Esophagus squamous epithelium (tissue), 5 donors: ENCODE results near the gene WBP1. TPM values are rescaled to one million over a fixed set of nuclear protein-coding genes. Genes with fewer than 3 reads are reported as not detected.

Experiments
- DNase-seq: peaks from one replicate; lab custom pipeline; 2025; lab: John Stamatoyannopoulos, UW
- H3K27ac ChIP-seq, 4 donors: fragments of 200-600 bp; sonication (generic); one replicate each; pipeline ENCODE4 v1.5.1; 2016 to 2019; ENCODE audit warnings: mild to moderate bottlenecking in 1 of 4
- H3K27me3 ChIP-seq, 4 donors: fragments of 200-600 bp; sonication (generic); 1 replicate in 3 of 4; 2 replicates in 1 of 4; pipeline versions ENCODE4 v1.5.1 to v1.6.0; 2017 to 2021; ENCODE audit warnings: antibody characterized with exemption in 1 of 4
- H3K36me3 ChIP-seq, 3 donors: fragments of 200-600 bp; sonication (generic); one replicate each; pipeline ENCODE4 v1.5.1; 2016 to 2019
- H3K4me1 ChIP-seq, 3 donors: fragments of 200-600 bp; sonication (generic); one replicate each; pipeline ENCODE4 v1.5.1; 2017 to 2019
- H3K4me3 ChIP-seq, 4 donors: fragments of 200-600 bp; sonication (generic); 1 replicate in 3 of 4; 2 replicates in 1 of 4; pipeline ENCODE4 v1.5.1; 2016 to 2019; ENCODE audit warnings: mild to moderate bottlenecking in 2 of 4, moderate library complexity in 1 of 4
- H3K9me3 ChIP-seq, 3 donors: fragments of 200-600 bp; sonication (generic); one replicate each; pipeline ENCODE4 v1.5.1; 2016 to 2019
- CTCF ChIP-seq, 6 experiments: fragments of 450-650 bp in 4 of 6; fragments of 200-600 bp in 2 of 6; sonication (generic) in 2 of 6; IDR thresholded peaks; one replicate each; pipeline ENCODE4 v1.5.1; 2016 to 2019; ENCODE audit warnings: antibody characterized with exemption in 6 of 6, mild to moderate bottlenecking in 4 of 6, moderate library complexity in 4 of 6
- POLR2A ChIP-seq, 4 donors: fragments of 450-650 bp; IDR thresholded peaks; one replicate each; pipeline ENCODE4 v1.6.1; 2017; ENCODE audit warnings: antibody characterized with exemption in 4 of 4, mild to moderate bottlenecking in 4 of 4, moderate library complexity in 3 of 4
- WGBS, 2 donors: methylation state at CpG; one replicate each; pipeline ENCODE4 v1.1.5; 2018; 5-methylcytosine and 5-hydroxymethylcytosine counted together
- intact Hi-C: fragments of 100-400 bp; cut with DNase I; formaldehyde crosslinking; loops from one replicate; pipeline ENCODE4 v1.15.0; 2022
- total RNA-seq, 4 donors: library from RNA; depleted of rRNA; stranded (reverse); fragments of >200 nt; gene quantifications; one replicate each; pipeline ENCODE4 v1.1.0, GENCODE V29; 2016
- donor health status: DM: yes; HTN: yes; CAD: no.

The WBP1 gene
- total RNA-seq, 4 donors from 2014 or later, result 14.2 to 34.1 (median 25.3) TPM

GRCh38 chr2:74471332-74472065, 13.3 kb downstream of the WBP1 start:
- Histone ChIP-seq H3K9me3 (no peaks in the 10 kb centered on the region), H3K4me1 (peaks cover 6 to 27% (median 19%) of the 10 kb centered on the region in 3 donors), H3K4me3 (peak overlapping the region; percentile 51 to 86 (median 68)), H3K27me3 (no peaks in the 10 kb centered on the region), H3K36me3 (peaks cover 9 to 26% (median 10%) of the 10 kb centered on the region in 3 donors), H3K27ac (peak overlapping the region; percentile 88 to 92 (median 91))
- 39 to 52% methylated on average over 12 of the region's 16 CpGs for WGBS, 2 donors
- DNase-seq, result no peak
- no peak for TF ChIP-seq POLR2A (IDR thresholded peaks at IDR 0.05)
- intact Hi-C loops, result no loop called here

GRCh38 chr2:74472086-74472944, 14.1 kb downstream of the WBP1 start, which contains the start of gene MRPL53:
TSS of gene MRPL53 (minus strand) at chr2:74472680. CDS start at chr2:74472660, 20 bp downstream.
- Histone ChIP-seq H3K27ac (peak within 1 kb of the TSS; percentile 88 to 92 (median 91)), H3K27me3 (no peaks in the 10 kb centered on the region), H3K36me3 (peaks cover 9 to 29% (median 10%) of the 10 kb centered on the region in 3 donors), H3K4me3 (peak within 1 kb of the TSS; percentile 51 to 86 (median 68)), H3K9me3 (no peaks in the 10 kb centered on the region), H3K4me1 (peaks cover 6 to 27% (median 19%) of the 10 kb centered on the region in 3 donors)
- 0 to 1% methylated on average over 20 to 24 of the region's 66 CpGs for WGBS, 2 donors
- TF ChIP-seq POLR2A (IDR thresholded peaks at IDR 0.05) (peak in 3 of 4 donors; percentile 28 to 78 (median 62)), CTCF (IDR thresholded peaks at IDR 0.05) (peak in 1 of 6 experiments; percentile 17)
- peak; percentile 60 for DNase-seq
- intact Hi-C loops, result no loop called here

GRCh38 chr2:74472945-74473258, 14.7 kb downstream of the WBP1 start:
- intact Hi-C loops, result no loop called here
- TF ChIP-seq CTCF (IDR thresholded peaks at IDR 0.05) (no peak), POLR2A (IDR thresholded peaks at IDR 0.05) (no peak)
- H3K36me3 ChIP-seq, result peaks cover 9 to 35% (median 10%) of the 10 kb centered on the region in 3 donors
- H3K27me3 ChIP-seq, result no peaks in the 10 kb centered on the region
- H3K9me3 ChIP-seq, result no peaks in the 10 kb centered on the region
- H3K4me3 ChIP-seq, result peak overlapping the region; percentile 51 to 86 (median 68)
- no peak for DNase-seq
- H3K27ac ChIP-seq, result peak overlapping the region; percentile 88 to 92 (median 91)
- peaks cover 6 to 27% (median 19%) of the 10 kb centered on the region in 3 donors for H3K4me1 ChIP-seq
- WGBS, 2 donors, result 3 to 14% methylated on average over 7 of the region's 7 CpGs

- Histone ChIP-seq H3K36me3 (peaks cover 10 to 50% (median 11%) of the 10 kb centered on the region in 3 donors), H3K27me3 (no peaks in the 10 kb centered on the region), H3K4me1 (peaks cover 6 to 33% (median 19%) of the 10 kb centered on the region in 3 donors), H3K9me3 (no peaks in the 10 kb centered on the region), H3K27ac (no peak overlapping the region), H3K4me3 (no peak overlapping the region)
- TF ChIP-seq CTCF (IDR thresholded peaks at IDR 0.05), result no peak
- no peak for TF ChIP-seq POLR2A (IDR thresholded peaks at IDR 0.05)
- WGBS, 2 donors, result 77% methylated on average over 5 of the region's 6 CpGs; no CpG with 5 or more reads in 1 of the 2 donors
- no peak for DNase-seq
- intact Hi-C loops, result no loop called here
These were observed 16.2 kb downstream of the WBP1 start for GRCh38 chr2:74474481-74474880.

- WGBS, 2 donors, result 92 to 98% methylated on average over 2 to 3 of the region's 5 CpGs
- no peak for TF ChIP-seq POLR2A (IDR thresholded peaks at IDR 0.05)
- TF ChIP-seq CTCF (IDR thresholded peaks at IDR 0.05), result peak in 2 of 6 experiments; percentile 5 to 13
These were observed 16.7 kb downstream of the WBP1 start for GRCh38 chr2:74474899-74475298.

More at GRCh38 chr2:74474899-74475298, 16.7 kb downstream of the WBP1 start:
- no peaks in the 10 kb centered on the region for H3K27me3 ChIP-seq
- no peak overlapping the region for H3K4me3 ChIP-seq
- peaks cover 6 to 36% (median 19%) of the 10 kb centered on the region in 3 donors for H3K4me1 ChIP-seq
- intact Hi-C loops, result no loop called here
- peaks cover 10 to 54% (median 11%) of the 10 kb centered on the region in 3 donors for H3K36me3 ChIP-seq
- no peaks in the 10 kb centered on the region for H3K9me3 ChIP-seq
- no peak overlapping the region for H3K27ac ChIP-seq
- DNase-seq, result no peak
